Raji (cell line): ENCODE measurements around the gene TTC14.

Source experiments
- POLR2A ChIP-seq: IDR thresholded peaks from 2 replicates; pipeline ENCODE4 v1.6.1; 2011; ENCODE audit warnings: low read depth, low read length, control low read depth; ENCODE audit not compliant: insufficient read depth

Gene TTC14

DNA sequence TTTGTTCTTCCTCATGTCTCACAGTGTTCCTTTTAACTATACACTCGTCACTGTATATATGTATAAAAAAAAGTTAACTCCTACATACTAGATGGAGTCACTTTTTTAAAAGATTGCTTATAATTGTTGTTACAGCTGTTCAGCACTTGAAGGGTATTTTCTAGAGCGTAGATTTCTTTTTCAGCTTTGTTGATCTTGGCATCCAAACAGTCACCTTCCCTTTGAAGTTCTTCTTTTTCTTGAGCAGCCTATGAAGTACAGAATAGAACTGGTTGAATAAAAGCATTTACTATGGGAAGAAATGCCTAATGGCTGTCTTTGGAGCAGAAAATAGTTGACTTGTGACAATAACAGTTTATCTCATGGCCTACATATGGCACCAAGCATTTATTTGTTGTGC lies 17.8 kb downstream of the TTC14 start:
- TF ChIP-seq POLR2A, result no peak

DNA sequence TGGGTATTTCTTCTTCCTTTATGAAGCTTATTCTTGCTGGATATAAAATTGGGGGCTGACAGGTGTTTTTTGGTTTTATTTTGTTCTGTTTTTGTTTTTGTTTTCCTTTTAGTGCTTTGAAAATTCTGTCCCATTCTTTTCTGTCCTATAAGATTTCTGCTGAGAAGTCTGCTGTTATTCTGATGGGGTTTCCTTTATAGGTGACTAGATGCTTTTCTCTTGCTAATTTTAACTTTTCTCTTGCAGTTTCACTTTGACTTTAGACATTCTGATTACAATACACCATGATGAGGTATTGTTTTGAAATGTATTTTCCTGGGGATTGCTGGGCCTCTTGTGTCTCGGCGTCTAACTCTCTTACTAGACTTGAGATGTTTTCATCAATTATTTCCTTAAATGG lies 22.8 kb downstream of the TTC14 start:
- TF ChIP-seq POLR2A, result no peak

DNA sequence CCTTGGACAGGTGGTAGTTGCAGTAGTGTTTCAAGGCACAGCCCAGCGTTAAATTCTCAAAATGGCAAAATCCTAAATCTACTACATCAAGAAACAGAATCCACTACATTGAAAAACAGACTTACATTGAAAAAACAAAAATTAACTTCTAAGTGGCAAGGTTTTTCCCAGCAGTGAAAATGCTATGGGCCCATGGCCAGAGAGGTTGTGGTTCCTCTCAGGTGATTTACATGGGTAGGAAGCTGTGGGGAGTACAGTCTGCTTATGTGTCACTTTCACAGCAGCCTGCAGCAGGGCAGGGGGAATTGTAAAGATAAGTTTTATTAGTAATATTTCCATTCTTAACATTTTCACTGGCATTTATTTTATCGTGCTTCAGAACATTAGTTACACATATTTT lies 24.9 kb downstream of the TTC14 start:
- no peak for TF ChIP-seq POLR2A

DNA sequence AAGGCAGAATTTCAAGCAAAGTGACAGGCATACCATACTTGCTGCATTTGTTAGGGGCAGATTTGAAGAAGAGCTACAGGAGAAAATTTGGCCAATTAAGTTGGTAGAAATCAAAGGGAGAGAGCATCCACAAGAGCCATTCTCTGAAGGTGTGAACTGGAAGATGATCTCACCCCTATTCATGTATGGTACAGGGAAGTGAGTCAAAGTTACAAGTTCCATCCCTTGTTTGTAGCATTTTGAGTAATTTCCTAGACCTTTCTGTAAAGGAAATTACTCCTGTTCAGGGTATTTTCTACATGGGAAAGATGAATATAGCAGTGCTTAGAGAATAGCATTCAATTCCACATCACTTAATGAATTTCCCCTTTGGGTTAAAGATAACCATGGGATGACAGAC lies 28.4 kb downstream of the TTC14 start:
- no peak for TF ChIP-seq POLR2A

DNA sequence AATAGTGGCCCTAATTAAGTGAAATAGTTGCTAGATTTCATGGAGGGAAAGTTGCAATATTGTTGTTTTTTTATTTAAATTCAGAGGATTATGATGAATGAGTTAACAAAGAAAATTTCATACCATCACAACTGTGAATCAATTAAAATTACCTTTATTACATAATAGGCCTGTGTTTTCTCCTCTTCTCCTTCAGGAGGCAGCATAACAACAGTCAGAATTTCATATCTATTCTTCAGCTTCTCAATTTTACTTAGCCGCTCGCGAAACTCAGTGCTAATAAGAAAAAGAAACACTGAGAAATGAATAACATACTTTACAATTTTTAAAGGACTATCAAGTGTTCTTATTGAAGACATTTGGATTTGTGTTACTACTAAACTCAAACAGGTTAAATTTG lies 29.4 kb downstream of the TTC14 start:
- TF ChIP-seq POLR2A, result no peak

DNA sequence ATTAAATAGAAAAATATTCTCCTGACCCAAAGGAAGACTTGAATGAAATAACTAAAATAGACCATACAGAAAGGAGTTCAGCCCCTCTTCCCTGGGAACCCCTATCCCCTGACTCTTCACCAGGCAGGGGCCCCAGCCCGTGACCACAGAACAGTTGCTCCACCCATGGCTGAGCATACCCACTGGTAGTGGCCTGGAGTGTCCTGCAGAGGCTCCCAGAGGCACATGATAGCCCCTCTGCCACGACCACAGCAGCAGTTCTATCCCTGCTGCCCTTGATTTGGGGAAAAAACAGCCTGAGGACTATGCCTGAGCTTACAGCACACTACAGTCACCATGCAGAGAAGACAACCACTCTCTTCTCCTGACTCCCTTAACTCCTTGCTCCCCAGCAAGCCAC lies 31.8 kb downstream of the TTC14 start:
- TF ChIP-seq POLR2A, result no peak

DNA sequence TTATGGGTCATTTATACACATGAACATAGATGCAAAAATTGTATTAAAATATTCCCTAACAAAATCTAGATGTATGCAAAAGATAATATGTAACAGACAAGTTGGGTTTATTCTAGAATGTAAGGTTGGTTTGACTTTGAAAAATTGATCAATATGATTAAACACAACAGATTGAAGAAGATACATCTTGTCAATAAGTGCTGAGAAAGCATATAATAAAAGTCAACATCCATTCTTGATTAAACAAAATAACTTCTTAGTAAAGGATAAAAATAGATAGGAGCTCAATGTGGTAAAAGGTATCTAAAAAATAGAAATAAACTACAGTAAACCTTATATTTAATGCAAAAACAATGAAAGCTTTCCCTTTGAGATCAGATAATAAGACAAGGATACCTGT lies 39.0 kb downstream of the TTC14 start:
- TF ChIP-seq POLR2A, result no peak

DNA sequence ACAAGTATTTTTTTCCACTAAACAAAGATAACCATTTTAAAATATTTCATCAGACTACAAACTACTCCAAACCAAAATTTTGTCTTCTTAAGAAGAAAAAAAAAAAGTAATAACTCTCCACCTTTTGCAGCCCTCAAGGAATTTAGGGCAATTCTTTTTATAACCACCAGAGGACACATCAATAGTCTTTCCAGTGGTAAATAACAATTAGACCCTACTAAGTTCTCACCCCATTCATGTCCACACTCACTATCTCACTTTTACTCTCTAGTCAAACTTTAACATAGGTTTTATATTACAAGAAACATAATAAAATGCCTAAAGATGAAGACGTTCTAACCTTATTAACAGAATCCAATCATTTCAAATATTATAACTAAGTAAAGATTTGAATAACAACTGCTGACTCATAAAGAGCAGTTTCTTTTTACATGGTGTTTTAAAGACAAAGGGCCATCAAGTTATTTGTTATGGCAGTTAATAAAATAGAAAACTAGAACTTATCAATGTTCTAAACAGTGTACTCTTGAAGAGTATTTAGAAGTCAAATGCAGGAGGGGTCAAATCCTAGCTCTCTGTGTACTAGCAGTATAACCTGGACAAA lies 44.3 kb downstream of the TTC14 start:
- no peak for TF ChIP-seq POLR2A

DNA sequence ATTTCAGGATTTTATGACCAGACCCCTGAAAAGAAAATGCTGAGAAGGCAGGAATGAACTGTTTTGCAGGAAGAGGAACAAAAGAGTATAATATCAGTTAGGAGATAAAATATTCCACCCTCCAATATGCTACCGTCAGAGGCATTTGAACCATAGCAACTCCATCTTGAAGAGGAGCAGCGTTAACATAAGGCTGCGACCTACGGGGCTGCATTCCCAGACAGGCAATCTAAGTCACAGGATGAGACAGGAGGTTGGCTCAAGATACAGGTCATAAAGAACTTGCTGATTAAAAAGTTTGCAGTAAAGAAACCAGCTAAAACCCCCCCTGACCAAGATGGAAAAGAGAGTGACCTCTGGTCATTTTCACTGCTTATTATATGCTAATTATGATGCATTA lies 54.4 kb downstream of the TTC14 start:
- TF ChIP-seq POLR2A, result no peak

DNA sequence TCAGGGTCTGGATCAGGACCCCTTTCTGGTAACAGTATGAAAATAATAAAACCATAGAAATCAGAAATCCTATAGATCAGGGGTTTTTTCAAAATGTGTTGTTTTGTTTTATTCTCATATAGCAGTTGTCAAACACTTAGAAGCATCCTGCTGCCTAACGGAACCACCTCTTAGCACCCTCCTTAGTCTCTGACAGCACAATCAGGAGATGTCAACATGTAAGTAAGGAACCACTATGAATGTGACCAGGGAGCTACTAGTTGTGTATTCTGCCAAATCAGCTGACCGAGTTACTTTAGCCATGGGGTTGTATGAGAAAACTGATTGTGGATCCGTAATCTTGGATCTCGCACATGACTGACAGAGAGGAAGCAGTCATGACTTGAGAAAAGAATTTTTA lies 55.1 kb downstream of the TTC14 start:
- TF ChIP-seq POLR2A, result no peak
